C4-2B (cell line): ENCODE data around the gene ARRDC4.

Experiments used
- CTCF ChIP-seq: fragments of 450-650 bp; conservative IDR thresholded peaks from 2 replicates; pipeline ENCODE4 v1.5.1; 2017; ENCODE audit warnings: mild to moderate bottlenecking
- ZFX ChIP-seq: fragments of 450-650 bp; IDR thresholded peaks from 2 replicates; pipeline ENCODE4 v1.6.1; 2017

- TF ChIP-seq CTCF, result no peak
- TF ChIP-seq ZFX, result no peak
These were observed 28.8 kb downstream of the ARRDC4 start for GRCh38 chr15:97989299-97989698.
